GM21723 (cell line): ENCODE results near the gene MRFAP1L1.
"Not testable (repeated sequence)": the region's sequence is repeated elsewhere in the genome, so short reads cannot be mapped to it uniquely, and the experiment has no call there.

Experiments
- ATAC-seq: cut with Tn5 transposase; IDR thresholded peaks from one replicate; pipeline ENCODE4 v1.9.1; 2021; ENCODE audit warnings: mild to moderate bottlenecking, moderate library complexity; ENCODE audit not compliant: unreplicated experiment

MRFAP1L1 gene

DNA sequence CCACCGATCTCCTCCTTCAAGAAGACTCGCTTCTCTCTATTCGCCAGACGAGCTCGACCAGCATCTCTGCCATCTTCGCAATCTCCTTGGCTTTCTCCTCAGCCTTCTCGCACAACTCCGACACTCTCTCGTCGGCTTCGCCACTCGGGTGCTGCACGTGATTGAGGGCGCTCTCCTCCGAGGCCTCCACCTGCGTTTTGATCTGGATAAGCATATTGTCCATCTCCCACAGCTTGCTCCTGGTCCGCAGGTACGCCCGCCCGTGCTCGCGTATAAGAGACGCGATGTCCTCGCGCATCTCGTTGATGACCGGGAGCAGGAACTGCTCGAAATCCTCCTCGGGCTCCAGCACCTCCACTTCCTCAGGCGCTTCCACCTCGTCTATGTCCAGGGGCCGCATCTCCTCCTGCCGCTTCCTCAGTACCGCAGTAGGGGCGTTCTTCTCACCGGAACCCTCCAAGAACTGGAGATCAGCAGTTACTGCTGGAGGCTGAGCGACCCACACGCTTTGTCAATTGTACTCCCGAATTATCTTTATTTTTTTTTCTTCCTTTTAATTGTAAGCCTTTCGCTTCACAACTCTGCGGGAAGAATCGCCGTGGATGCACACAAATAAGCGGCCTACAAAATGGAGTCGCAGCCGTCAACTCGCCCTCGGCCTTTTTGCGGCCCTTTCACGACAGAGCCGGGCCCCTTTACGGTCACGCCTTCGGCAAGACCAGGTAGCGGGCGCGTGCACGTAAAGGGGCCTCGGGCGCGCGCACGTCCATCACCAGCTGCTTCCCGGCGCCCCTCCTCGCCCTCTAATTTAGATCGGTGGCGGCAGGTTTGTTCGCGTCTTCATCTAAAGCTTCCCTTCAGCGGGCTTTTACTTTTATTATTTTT is at the start of gene MRFAP1L1:
TSS of gene MRFAP1L1 (minus strand) at position 636 of the 885 bp plus-strand sequence. CDS start at position 400, 236 bp downstream.
- peak; percentile 69 for ATAC-seq

DNA sequence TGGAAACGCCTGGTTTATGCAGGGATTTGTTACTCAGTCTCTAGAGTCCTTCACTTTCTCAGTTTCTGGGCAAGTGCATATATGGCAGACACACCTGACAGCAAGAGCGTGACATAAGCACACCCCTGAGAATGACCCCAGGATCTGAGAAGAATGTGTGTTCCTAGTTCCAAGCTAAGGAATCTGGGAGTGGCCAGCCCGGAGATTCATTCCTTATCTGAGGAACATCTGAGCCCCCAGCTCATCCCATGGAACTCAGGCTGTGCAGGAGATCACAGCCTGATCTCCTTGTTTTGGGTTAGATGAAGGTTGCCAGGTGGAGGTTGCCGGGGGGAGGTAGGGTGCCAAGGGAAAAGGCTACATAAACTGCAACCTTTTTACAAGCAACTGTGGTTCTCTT is 49.1 kb upstream of the MRFAP1L1 start:
- no peak for ATAC-seq

DNA sequence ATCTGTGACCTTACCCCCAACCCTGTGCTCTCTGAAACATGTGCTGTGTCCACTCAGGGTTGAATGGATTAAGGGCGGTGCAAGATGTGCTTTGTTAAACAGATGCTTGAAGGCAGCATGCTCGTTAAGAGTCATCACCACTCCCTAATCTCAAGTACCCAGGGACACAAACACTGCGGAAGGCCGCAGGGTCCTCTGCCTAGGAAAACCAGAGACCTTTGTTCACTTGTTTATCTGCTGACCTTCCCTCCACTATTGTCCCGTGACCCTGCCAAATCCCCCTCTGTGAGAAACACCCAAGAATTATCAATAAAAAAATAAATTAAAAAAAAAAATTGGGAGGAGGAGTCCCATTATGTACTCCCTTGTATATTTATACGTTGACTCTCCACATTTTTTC is 46.7 kb upstream of the MRFAP1L1 start:
- ATAC-seq, result not testable (repeated sequence)

DNA sequence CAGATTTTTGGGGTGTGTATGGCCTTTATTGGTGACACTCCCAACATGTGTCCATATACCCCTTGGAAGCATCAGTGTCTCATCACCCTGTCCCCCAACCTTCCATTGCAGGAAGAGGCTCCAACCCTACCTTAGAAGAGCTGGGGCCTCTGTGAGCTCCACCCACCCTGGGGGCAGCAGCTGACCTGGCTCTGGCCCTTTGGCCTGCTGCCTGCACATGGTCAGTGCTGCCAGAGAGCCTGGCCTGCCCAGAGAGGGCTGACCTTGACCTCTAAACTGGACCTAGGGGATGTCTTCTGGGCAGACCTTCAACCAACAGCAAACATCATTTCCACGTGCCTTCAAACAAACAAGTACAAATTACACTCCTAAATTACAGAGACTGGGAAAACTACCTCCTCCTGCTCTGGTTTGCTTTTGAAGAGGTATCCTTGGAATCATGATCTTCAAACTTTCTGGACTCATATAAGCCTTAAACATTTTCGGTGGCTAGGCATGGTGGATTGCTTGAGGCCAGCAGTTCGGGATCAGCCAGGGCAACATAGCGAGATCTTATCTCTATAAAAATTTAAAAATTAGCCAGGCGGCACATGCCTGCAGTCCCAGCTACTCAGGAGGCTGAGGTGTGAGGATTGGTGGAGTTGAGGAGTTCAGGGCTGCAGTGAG is 45.6 kb upstream of the MRFAP1L1 start:
- ATAC-seq, result no peak

DNA sequence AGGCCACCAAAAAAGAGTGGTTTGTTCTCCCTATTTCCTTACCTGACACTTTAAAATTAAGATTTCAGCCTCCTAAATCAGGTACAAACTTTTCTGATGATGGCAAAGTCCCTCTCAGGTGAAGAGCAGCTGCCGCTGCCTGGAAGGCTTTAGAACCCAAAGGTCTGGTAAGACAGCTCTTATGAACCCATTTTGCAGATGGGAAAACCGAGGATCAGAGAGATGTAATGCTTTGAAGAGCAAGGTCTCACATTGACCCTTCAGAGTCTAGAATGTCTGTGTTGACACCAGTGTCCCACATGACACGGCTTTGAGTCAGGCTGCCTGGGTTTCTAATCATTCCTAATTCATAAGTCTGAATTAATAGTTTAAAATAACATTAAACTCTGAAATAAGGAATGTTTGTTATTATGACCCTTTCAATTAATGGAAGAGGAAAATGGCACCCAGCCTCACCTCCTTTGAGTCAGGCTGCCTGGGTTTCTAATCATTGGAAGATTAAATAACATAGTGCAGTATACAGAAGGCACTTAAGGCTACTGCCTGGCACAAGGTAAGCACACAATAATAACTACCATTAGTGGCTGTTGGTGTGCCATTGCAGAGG is 44.9 kb upstream of the MRFAP1L1 start:
- no peak for ATAC-seq

DNA sequence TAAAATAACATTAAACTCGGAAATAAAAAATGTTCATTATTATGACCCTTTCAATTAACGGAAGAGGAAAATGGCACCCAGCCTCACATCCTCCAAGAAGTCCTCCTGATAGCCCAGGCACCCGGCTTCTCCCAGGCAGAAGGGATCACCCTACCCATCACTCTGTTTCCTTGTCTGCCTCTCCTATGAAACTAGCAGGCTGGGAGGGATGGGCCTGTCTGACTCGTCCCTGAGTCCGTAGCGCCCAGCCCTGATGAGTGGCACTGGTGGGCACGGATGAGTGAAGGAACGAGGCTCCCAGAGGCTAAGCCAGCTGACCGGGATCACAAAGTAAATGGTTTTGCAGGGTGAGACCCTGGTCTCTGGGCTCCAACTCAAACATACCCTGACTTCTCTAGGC is 44.2 kb upstream of the MRFAP1L1 start:
- no peak for ATAC-seq

DNA sequence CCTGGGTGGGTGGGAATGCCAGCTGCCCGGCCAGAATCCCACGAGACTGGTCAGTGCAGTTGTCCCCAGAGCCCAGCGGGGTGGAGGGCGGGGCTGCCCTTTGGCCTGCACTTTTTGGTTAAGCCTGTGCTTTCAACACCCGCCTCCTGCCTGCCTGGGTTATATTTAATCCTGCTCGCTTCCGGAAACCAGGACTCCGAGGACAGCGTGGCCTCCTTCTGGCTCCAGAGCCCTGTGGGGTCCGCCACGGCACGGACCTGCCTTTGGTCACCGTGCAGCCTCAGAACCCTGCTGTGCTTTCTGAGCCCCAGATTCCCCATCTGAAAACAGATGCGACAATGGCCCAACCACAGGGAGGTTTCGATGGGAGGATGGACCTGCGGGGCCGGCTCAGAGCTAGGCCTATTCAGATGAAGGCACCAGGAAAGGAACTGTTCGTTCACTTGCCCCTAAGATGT is 43.5 kb upstream of the MRFAP1L1 start:
- no peak for ATAC-seq

DNA sequence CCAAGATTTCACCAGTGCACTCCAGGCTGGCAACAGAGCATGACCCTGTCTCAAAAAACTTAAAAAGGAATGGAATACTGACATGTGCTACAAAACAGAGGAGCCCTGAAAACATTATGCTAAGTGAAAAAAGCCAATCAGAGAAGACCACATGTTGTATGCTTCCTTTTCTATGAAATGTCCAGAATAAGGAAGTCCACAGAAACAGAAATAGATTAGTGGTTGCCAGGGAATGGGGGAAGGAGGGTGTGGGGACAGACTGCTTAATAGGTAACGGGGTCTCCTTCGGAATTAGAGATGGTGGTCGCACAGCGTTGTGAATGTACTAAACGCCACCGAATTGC is 42.8 kb upstream of the MRFAP1L1 start:
- no peak for ATAC-seq

DNA sequence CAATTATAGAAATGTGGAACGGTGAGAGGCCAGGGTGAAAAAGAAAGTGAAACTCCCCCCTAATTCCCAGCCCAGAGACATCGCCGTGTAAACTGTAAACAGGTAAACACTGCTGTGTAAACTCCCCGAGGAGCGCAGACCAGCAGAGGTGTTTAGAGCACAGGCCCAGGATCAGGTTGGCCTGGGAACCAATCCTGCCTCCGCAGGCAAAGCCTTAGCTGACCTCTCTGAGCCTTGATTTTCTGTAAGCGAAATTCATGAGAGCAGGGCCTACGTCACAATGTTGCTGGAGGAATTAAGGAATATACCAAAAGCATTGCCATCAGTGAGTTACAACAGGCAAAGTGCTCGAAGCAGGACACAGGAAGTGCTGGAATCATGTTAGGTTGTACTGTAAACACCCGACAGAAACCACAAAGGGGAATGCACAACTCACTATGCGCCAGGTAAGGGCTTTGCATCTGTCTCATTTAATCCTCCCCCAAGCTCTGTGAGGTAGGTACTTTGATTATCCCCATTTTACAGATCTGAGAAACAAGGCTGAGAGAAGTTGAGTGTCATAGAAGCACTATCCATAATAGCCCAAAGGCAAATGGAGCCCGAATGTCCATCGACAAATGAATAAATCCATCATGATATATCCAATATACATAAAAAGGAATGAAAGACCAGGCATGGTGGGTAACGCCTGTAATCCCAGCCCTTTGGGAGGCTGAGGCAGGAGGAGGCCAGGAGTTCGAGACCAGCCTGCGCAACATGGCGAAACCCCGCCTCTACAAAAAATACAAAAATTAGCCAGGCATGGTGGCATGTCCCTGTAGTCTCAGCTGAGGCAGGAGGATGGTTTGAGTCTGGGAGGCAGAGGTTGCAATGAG is 42.2 kb upstream of the MRFAP1L1 start:
- ATAC-seq, result no peak

DNA sequence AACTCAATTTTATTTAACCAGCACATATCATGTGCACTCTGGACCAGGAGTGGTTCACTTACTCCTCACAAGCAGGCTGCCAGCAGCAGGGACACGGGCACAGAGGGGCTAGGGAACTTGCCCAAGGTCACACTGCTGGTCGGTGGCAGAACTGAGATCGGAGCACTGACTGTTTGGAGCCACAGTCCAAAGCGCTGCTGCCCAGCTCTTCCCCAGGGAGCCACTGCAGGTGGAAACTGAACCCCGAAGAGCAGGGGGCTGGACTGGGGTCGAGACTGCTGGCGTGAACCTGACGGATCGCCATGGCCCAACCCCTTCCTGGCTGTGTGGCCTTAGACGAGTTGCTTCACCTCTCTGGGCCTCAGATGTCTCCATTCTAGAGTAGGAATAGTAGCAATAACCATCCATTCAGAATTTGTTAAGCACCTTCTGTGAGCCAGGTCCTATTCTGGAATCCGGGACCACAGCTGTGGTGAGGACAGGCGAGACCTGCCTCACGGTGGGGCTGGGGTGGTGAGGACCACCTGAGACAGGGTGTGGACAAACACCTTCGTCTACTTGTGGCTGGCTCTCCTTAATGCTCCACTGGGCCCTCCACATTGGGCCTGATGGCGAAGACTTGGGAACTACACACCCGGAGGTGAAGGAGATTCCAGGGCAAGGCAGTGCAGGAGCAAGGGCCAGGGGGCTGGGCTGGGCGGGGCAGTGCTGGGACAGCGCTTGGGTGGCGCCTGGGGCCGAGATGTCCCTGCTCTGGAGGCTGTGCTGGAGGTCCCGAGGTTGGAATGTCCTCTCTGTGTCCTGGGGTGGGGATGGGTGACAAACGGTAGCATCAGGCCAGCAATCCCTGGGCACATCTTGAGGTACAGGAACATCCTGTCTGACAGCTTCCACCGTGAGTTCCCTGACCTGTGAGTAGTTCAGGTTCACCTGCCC is 40.9 kb upstream of the MRFAP1L1 start:
- no peak for ATAC-seq

DNA sequence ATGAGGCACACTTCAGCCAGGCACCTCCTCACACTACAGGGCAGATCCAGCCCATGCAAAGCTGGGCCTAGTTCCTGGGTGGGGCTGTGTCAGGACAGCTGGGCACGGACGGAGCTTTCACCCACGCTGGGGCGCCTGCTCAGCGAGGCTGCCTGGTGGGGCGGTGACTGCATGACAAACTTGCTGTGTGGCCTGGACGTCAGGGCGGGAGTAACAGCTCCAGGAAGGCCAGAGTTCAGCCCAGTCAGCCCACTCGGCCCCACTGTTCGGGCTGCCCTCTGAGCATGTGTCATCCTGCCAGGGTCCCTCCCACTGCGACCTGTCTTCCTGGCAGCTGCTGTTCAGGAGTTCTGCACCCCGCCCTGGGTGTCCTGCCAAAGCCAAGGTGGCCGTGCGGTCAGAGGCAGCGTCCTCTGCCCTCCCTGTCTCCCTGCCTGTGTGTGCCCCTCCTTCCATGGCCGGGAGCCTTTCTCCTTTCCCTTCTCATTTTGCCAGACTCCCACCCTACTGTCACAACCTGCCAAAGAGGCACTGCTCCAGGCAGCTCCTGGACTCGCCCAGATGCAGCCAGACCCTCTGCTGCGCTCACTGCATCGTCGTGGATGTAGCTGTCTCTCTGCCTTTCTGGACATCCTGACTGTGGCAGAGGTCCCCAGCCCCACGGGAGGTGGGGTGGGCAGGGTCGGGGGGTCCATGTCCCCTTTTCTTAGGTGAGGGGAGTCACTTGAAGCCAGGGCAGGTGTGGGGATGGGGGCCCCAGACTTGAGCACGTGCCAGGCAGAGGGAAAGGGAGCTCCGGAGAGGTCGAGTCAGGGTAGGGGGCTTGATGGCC is 39.9 kb upstream of the MRFAP1L1 start:
- no peak for ATAC-seq

DNA sequence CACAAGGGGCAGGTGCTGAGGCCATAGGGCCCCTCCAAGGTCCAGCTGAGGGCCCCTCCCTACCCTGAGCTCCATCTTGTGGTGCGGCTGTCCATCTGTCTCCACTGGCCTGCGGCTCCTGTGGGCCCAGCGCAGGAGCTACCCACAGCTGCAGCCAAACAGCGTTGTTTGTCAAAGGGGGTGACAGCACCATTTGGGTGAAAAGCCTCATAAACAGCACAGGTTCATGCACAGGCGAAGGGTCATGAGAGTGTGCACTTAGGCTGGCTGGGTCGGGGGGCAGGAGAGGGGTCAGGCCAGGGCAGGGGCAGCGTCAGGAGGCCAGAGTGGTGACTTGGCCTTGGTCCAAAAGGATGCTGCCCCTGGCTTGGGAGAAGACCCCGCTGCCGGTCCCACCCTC is 38.6 kb upstream of the MRFAP1L1 start:
- no peak for ATAC-seq

DNA sequence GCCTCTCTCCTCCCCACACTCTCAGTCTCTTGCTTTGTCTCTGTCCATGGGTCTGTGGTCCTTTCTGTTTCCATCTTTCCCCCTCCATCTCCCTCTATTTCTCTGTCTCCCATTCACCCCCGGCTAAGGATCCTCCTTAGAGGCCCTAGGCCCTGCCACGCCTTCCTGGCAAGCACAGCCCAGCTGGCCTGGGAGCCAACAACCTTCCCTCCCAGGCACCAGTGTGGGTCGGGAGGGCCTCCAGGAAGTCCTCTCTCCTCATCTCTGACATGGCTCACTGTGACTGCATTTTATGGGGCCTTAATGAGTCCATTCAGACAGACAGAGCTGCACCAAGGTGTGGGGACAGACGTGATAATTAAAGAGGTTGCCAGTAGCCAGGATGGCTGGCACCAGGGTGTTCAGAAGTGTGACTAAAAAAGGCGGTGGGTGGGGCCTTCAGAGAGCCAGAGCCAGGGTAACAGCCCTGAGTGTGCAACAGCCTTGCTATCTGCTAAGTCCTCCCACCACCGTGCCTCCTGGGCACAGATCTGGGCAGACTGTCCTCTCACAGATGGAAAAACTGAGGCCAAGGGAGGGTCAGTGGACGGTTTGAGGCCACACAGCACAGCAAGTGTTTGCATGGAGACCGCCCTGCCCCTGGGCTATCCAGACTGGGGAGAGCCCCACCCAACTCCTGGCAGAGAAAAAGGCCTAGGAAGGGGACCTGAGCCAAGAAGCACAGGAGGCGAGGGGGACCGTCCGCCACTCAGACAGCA is 37.8 kb upstream of the MRFAP1L1 start:
- ATAC-seq, result no peak

DNA sequence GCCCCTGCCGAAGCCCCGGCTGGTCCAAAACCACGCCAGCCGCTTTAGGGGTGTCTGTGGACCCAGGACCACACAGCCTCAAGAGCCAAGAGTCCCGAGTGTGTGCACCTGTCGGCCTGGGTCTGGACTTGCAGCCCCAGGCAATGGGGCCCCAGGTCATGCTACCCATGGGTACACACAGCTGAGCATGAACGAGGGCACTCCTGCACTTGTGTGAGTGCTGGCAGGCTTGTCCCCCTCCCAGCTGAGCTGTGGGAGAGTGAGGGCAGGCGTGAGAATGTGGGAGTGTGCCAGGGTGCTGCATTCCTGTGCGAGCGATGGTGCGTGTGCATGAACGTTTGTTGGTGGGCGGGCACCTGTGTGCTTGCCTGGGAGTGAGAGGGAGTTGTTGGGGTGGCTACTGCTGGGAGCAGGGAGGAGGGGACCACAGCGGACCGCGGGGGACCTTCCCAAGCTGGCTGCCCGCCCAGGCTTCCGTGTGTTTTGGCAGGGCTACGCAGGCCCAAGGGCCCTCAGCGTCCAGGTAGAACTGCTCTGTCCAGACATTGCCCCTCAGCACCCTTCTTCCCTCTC is 37.1 kb upstream of the MRFAP1L1 start:
- no peak for ATAC-seq

DNA sequence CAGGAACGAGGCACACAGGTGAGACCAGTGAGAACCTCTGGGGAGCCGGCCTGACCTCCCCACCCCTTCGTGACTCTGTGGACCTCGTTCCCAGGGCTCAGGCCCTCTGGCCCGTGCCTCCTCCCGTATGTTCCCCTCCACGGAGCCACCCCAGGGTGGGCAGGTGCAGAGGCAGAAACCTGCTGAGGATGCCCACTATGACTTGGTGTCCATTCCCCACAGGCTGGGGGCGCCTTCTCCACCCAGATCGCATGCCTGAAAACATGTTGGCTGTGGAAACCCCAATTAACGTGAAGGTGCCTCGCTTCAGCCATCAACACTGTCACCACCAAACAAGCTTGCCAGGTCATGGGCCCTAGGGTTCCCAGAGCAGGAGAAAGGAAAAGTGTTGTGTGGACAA is 33.3 kb upstream of the MRFAP1L1 start:
- ATAC-seq, result no peak

DNA sequence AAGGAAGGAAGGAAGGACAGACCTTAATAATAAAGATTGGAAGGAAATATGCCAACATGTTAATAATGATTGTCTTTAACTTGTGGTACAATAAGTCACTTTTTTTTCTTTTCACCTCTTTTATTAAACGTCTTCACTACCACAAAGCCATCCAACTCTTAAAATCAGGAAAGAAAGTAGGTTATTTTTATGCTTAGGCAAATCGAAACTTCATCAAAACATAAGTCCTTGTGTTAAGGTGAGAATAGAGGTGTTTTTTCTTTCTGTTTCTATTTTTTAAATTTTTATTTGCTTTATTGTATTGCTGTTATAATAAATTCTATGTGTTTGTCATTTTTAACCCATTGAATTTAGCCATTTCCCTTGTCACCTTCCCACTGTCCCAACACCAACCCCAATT is 32.8 kb upstream of the MRFAP1L1 start:
- no peak for ATAC-seq

DNA sequence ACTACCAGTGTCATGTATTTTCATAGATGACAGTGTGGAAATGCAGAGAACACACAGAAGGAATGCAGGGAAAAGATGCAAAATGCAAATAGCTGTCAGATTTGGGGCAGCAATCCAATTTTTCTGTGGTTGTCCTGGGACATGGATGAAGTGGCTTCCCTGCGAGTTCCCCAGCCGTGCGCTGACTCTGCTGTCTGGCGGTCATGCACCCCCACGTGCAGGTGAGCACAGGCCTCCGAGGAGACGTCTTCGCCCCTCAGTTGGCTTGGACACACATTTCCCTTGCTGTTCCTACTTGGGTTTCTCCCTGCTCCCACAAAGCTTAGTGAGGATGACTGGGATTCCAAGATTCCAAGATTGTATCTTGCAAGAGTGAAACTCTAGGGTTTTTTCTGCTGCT is 30.7 kb upstream of the MRFAP1L1 start:
- ATAC-seq, result no peak

DNA sequence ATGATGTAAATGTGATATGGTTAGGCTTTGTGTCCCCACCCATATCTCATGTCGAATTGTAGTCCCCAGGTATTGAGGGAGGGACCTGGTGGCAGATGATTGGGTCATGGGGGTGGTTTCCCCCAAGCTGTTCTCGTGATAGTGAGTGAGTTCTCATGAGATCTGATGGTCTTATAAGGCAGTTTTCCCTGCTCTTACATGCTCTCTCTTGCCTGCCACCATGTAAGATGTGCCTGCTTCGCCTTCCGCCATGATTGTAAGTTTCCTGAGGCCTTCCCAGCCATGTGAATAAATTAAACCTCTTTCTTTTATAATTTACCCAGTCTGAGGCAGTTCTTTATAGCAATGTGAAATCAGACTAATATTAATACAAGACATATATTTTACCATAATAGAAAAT is 30.3 kb upstream of the MRFAP1L1 start:
- no peak for ATAC-seq
